Stimulated activated CD8-positive, alpha-beta memory T cell treated with anti-CD3 and anti-CD28 coated beads, Interleukin-4, amount 100 ng/mL, for 48 hours (primary cell): ENCODE results near the gene FOXD4L4.
"Not testable (repeated sequence)": the region's sequence is repeated elsewhere in the genome, so short reads cannot be mapped to it uniquely, and the experiment has no call there.

Experiments
- DNase-seq: peaks from one replicate; pipeline ENCODE4 v3.0.0-alpha.2; 2020

Gene FOXD4L4

GRCh38 chr9:65737096-65737564 lies at the start of gene FOXD4L4:
FOXD4L4 (plus strand) TSS chr9:65737146; CDS start chr9:65737146, 0 bp downstream.
- not testable (repeated sequence) for DNase-seq

GRCh38 chr9:65703550-65703949 lies 33.4 kb upstream of the FOXD4L4 start:
- not testable (repeated sequence) for DNase-seq

- DNase-seq: not testable (repeated sequence)
These were observed 22.5 kb upstream of the FOXD4L4 start for GRCh38 chr9:65714445-65714844.

GRCh38 chr9:65738133-65738532 lies 1.2 kb downstream of the FOXD4L4 start:
- DNase-seq: not testable (repeated sequence)
